ENCODE measurements around the gene ITGA7.

DNA sequence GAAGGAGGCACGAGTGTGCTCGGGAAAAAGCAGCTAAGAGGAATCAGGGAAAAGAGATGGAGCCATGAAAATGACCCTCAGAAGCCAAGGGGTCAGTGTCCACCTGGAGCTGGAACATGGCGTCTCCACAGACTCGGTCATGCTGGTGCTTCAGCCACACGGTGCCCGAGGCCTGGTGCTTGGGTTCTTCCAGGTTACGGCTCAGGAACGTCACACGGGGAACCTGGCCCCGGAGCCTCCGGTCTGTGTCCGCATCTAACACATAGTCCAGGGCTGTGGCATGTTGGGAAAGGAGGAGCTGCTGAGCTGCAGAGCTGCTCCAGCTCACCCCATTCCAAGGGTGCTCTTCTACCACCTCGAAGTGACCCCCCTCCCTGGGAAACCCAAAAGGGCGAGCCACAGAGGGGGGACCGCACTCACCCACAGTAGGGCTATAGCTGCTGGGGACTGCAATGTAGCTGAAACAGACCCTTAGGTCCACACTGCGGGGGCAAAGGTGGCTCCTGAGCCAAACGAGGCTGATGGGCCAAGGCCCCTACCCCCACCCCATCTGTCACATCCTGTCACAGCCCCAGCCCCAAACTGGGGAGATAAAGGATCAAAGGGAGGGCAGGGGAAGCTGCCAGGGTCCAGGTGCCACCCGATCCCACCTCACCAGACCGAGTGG is 10.8 kb downstream of the ITGA7 start:
- TF ChIP-seq, protein P1, sequence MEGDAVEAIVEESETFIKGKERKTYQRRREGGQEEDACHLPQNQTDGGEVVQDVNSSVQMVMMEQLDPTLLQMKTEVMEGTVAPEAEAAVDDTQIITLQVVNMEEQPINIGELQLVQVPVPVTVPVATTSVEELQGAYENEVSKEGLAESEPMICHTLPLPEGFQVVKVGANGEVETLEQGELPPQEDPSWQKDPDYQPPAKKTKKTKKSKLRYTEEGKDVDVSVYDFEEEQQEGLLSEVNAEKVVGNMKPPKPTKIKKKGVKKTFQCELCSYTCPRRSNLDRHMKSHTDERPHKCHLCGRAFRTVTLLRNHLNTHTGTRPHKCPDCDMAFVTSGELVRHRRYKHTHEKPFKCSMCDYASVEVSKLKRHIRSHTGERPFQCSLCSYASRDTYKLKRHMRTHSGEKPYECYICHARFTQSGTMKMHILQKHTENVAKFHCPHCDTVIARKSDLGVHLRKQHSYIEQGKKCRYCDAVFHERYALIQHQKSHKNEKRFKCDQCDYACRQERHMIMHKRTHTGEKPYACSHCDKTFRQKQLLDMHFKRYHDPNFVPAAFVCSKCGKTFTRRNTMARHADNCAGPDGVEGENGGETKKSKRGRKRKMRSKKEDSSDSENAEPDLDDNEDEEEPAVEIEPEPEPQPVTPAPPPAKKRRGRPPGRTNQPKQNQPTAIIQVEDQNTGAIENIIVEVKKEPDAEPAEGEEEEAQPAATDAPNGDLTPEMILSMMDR (IDR thresholded peaks at IDR 0.05): no peak
- no peak for TF ChIP-seq POLR2A (IDR thresholded peaks at IDR 0.05)
